ENCODE results near the gene PRR29.
"Not testable (repeated sequence)": the region's sequence is repeated elsewhere in the genome, so short reads cannot be mapped to it uniquely, and the experiment has no call there.

PRR29 gene

GRCh38 chr17:63975541-63976092 is 22.5 kb upstream of the PRR29 start:
- DNase-seq: no peak

GRCh38 chr17:63976702-63977101 is 21.4 kb upstream of the PRR29 start:
- DNase-seq: no peak

GRCh38 chr17:63978272-63979200 is 19.6 kb upstream of the PRR29 start:
- DNase-seq: no peak

DNA sequence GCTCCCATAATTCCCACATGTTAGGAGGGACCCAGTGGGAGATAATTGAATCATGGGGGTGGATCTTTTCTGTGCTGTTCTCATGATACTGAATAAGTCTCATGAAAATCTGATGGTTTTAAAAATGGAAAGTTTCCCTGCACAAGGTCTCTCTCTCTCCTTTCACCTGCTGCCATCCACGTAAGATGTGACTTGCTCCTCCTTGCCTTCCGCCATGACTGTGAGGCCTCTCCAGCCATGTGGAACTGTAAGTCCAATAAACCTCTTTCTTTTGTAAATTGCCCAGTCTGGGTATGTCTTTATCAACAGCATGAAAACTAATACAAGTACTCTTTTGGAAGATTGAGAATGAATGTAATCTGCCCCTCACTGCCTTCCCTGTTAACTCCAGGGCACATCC is 15.5 kb upstream of the PRR29 start:
- DNase-seq: not testable (repeated sequence)

DNA sequence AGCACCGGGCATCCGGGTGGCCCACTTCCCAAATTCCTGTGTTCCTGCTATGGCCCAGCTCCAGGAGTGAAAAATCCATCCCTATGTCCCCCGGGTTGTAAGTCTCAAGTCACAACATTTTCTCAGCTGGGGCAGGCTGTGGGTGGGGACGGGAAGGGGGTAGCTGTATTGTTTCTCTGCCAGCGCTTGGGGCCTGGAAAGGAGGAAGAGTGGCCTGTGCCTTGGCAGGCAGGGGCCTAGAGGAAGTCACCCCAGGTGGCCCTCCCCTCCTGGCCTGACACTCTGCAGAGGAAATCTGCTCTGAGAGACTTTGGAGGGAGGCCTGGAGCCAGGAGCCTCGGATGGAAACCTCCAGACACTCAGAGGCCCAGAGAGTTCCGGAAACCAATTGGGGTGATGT is 14.8 kb upstream of the PRR29 start:
- no peak for DNase-seq

DNA sequence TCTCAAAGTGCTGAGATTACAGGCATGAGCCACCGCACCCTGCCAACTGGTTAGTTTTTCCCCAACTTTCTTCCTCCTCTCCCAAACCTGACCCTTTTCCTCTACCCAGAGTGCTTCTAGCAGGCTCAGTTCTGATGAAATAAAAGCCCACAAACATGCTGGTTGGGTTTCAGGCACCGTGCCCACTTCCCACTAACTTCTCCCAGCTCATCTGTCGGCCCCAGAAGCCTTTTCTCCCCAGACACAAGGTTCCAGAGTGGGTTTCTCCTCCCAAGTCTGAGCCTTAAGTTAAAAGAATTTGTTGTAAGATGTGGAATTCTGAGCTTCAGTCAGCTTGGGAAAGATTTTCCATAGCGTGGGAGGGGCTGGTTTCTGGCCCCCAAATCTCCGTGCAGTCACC is 13.9 kb upstream of the PRR29 start:
- no peak for DNase-seq

DNA sequence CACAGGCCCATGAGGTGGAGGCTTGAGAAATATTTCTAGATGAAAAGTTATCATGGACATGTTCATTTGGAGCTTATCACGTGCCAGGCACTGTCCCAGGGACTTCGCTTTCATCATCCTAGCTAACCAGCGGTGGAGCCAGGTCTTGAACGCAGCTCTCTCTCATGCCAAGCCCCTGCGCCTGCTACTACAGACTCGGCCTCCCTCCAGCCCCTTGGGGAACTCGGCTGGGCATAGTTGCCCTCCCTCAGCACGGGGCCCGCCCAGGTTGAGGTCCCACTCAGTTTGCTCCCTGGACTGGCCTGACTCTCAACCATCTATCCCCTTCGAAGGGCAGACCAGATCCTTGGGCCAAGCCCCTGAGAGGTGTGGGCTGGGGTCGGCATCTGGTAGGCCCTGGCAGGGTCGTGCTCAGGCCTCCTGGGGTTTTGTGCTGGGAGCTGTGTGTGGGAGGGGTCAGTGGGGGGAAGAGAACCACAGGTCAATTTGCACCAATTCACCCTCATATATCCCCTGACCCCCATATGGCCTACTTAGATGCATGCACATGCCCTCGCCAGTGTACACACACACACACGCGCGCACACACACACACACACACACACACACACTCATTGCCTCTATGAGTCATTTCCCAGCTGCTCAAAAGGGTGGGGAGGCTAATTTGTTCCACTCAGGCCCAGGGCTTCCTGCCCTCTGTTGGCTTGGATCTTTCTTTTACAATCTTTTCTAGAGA is 13.3 kb upstream of the PRR29 start:
- no peak for DNase-seq

DNA sequence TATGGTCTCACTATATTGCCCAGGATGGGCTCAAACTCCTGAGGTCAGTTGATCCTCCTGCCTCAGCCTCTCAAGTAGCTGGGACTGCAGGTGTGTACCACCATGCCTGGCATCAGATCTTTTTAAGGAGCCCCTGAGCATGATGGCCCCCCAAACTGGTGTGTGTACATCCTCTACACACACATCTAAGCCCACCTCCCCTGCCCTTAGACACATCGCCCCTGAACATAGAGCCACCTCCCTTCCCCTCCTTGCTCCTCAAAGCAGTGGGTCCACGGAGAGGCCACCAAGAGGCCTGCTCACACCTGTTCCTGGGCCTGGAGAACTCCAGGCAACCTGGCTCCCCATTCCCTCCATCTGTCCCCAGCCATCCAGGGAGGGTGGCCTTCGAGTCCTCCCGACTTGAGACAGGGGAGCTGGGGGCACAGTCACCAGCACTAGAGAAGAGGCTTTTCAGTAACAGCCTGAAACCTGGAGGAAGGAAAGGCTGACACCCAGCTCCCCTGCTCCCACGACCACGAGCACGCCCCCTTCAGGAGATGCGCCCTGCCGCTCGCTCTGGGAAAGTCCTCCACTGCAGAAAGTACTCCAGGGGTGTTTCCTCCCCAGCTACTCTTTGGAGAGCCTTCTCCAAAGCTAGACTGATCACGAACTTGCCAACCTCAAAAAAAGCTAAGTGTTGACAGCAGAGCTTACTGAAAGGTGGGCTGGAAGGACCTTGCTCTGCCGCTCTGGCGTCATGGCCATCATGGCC is 12.6 kb upstream of the PRR29 start:
- no peak for DNase-seq

DNA sequence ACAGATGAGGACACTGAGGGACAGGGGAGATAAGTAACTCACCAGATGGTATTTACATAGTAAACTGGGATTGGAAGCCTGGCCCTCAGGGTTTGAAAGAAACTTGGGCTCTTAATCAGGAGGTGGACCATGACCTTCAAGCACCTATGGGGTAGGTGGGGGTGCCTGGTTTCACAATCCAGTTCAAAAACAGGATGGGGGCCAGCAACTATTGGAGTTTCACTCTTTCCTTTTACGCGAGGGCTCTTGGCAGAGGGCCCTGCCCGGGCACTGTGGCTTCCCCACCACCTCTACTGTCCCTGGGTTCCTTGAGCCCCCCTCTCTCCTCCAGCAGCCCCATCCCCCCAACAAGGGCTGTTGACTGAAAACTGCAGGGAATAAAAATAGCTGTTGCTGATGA is 11.3 kb upstream of the PRR29 start:
- no peak for DNase-seq

DNA sequence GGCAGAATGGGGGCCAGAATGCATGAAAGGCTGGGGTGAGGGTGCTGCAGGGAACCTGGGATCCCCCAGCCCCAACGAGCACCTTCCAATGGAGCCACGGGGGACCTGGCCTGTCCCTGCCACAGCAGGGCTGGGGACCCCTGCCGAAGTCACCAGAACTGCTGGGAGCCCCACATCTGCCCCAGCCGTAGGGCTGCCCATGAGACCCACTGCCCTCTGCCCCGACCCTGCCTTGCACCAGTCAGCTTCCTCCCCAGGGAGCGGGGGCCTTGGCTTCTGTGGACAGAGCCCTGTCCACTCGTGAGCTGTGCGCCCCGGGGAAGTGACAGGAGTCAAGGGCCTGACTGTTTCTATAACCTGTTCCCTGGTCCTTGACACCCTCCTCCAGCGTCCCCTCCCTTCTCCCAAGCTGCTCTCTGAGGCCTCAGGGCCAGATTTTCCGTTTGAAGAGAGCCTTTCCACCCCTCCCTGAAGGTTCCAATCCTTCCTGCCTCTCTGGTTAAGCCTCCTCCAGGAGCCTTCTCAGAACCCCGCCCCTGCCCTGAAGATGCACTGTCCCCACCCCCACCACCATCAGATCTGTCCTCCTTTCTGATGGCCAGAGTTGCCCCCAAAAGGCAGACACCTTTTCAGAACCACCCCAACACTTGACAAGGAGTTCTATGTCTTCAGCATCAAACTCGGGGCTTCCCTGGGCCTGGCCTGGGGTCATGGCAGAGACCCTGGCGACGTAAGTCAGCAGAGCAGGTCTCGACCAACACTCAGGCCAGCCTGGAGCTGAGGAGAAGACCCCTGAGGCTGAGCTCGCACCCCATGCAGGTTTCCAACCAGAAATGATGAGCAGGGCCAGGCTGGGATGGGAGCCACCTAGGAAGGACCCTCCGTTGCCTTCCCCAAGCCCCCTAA is 10.7 kb upstream of the PRR29 start:
- no peak for DNase-seq

DNA sequence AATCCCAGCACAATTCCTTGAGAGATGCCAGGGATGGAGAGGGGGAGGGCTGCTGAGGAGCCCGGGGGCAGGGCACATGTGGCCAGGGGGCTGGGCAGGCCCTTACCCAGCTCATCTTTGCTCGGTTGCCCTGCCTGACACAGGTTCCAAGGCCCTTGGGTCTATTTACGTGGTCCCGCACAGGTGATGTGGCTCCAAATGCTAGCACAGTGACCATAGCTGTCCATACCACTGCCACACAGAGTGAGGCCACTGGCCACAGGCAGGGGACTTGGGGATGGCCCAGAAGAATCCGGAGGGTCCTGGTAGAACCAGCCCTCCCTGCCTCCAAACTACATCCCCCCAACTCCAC is 10.0 kb upstream of the PRR29 start:
- DNase-seq: no peak

DNA sequence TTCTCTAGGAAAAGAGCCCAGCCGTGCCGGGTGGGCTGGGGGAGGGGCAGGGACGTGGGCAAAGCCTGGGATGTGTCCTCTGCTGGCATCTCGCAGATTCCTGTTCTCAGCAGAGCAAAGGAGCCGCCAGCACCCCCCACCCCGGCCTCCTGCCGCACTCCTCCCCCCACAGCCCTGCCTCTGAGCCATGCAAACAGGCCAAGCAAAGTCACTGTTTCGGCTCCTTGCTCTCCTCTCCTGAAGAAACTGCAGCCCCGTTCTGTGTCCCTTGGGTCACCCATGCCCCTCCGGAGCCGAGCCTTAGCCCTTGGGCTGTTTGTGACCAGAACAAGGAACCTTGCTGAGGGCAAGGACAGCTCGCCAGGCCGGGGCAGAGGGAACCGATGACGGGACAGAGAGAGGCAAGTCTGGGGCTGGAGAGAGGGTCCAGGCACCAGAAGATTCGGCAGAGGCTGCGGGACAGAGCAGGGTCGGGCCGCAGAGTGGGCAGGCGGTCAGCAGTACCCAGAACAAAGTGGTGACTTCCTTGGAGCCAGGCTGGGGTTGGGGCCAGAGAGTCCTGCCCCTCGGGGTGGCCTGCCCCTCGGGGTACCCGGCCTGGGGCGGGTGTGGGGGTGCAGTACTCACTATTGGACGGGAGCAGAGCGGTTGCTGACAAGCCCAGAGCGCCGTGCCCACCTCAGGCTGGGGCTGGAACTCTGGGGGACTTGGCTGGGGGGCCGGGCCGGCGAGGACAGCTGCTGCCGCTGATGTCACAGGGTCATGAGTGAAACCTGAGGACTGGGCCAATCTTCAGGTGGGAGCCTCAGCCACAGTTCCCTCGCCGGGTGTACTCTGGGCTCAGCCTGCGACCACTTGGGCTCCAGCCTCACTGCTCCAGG is 9.2 kb upstream of the PRR29 start:
- no peak for DNase-seq

- no peak for DNase-seq
Measured at GRCh38 chr17:63989622-63990345, 8.4 kb upstream of the PRR29 start.

DNA sequence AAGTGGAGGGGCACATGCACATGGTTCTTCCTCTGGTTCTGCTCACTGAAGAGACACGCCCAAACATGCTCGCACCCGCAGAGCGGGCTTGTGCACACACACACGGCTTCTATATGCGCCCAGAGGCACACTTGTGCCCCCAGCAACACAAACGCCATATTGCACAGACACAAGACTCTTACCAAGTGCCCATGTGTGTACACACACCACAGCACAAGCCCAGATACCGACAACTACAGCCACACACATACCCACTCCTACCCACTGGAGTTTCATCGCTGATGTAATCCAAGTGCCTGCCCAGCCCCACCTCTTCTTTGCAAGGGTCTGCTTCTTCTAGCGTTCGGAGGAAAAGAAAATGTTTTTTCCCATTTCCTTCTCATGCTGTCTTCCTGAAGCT is 6.5 kb upstream of the PRR29 start:
- DNase-seq: no peak

DNA sequence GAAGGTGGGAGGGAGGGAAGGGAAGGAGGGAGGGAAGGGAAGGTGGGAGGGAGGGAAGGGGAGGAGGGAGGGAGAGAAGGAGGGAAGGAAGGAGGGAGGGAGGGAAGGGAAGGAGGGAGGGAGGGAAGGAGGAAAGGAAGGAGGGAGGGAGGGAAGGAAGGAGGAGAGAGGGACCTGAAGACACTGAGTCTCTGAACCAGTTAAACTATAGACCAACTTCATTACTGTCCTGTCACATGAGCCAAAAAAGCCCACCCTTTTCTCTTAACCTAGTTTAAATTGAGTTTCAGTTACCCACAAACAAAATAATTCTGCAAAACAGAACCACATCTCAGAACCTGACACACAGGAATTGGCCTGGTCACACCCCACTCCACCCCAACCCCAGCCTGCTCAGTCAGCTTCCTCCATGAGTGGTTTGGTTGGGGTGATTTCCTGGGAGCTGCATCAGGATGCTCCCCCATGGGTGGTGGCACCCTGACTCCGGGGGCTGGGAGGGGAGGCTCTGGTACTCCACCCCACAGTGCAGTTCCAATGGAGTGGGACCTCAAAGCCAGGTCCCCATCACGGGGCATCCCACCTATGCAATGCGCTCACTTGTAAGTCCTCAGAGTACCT is 4.7 kb upstream of the PRR29 start:
- DNase-seq: no peak

DNA sequence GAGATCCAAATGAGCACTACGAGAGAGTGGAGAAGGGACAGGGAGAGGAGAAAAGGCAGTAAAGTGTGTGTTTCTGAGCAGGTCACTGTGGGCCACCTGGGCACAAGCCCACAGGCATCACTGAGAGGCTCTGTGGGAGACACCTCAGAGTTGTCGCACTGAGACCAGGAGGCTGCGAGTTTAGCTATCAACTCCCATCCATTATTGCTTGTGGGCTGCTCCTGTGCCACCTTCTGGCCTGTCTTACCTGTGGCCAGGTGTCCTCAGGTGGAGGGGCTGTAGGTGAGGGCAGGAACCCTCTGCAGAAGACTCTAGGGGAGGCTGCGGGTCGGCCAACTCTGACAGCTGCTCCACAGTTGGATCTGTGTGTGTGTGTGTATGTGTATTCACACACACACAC is 2.5 kb upstream of the PRR29 start:
- no peak for DNase-seq

DNA sequence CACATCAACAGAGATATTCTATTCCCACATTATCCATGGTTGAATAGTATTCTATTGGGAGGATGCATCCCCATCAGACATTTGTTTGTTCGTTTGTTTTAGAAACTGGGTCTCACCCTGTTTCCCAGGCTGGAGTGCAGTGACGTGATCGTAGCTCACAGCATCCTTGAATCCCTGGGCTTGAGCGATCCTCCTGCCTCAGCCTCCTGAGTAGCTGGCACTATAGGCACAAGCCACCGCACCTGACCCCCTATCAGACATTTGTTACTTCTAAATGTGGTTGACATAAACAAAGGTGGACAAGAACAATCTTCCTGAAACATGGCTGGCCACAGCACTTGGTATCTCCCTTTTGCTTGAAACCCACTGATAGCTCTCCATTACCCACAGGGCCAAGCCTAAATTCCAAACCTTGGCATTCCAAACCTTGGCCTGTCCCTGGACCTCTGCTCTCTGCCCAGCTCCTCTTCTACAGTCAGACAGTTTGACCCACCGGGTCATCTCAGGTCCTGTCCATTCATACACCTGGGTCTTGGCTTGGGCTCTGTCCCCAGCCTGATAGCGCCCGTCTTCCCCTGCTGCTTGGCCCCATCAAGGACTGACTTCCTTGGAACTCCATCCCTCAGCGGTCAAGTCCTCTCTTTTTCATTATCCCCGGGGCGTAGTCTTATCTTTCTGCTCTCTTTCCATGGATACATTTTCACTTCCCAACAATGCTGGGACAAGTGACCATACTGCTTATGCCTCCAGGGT is 1.5 kb upstream of the PRR29 start:
- DNase-seq: no peak

DNA sequence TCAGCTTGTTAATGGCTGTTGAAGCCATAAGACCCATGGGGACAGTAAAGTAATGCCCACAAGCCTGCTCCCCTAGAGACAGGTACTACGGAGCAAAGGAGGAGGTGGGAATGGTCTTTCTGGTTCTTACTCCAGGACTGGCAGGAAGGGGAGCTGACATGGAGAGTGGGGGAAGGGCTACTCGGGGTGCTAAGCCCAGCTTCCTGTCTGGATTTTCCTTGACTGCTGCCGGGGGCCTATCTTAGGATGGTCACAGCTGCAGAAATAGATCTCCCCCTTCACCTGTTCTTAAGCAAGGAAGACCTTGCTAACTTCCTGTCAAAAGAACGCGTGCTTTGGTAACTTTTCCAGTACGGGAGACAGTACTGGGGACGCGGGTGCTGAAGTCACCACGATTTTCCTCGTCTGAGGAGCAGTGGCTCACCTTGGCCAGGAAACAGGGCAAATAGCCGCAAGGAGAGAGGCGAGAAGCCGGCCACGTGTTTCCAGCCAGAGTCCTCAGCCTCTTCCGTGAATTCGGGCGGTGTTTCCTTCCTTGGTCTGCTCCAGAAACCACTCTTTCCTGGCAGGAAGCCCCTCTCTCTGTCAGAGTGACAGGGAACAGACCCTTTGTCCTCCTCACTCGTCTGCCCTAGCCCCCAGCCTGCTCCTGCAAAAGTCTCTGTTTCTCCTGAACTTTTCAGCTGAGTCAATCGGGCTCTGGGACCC is 656 bp upstream of the PRR29 start:
- no peak for DNase-seq

All from NCI-H2171 (cell line).